Bronchial epithelial cell (primary cell): ENCODE measurements around the gene KIF11. TPM values are rescaled to one million over a fixed set of nuclear protein-coding genes. Genes with fewer than 3 reads are reported as not detected.
"Not testable (repeated sequence)": the region's sequence is repeated elsewhere in the genome, so short reads cannot be mapped to it uniquely, and the experiment has no call there.

Experiments
- DNase-seq: peaks from one replicate; pipeline ENCODE4 v3.0.0-alpha.2; 2010; ENCODE audit warnings: low read depth
- FAIRE-seq: peaks from 2 replicates; lab custom pipeline; 2011; peaks lifted over from hg19 to GRCh38; lab: Jason Lieb, UNC
- H3K27me3 ChIP-seq: 2 replicates; pipeline ENCODE4 v1.5.1; 2011; ENCODE audit warnings: low read length; ENCODE audit not compliant: control insufficient read depth, insufficient read depth
- H3K36me3 ChIP-seq: 2 replicates; pipeline ENCODE4 v1.5.1; 2011; ENCODE audit warnings: low read length; ENCODE audit not compliant: control insufficient read depth, insufficient read depth
- H3K4me3 ChIP-seq: 2 replicates; pipeline ENCODE4 v1.5.1; 2011; ENCODE audit warnings: mild to moderate bottlenecking, low read depth, low read length, control low read depth
- total RNA-seq: library from RNA; depleted of rRNA; stranded (reverse); fragments of >200 nt; gene quantifications from 2 replicates; pipeline ENCODE4 v1.2.1, GENCODE V29; 2014
- TF ChIP-seq, protein P1 (sequence below): IDR thresholded peaks from 2 replicates; pipeline ENCODE4 v1.5.1; 2011; ENCODE audit warnings: mild to moderate bottlenecking, moderate library complexity, low read length, control low read depth, inconsistent platforms; ENCODE audit not compliant: insufficient read depth, severe bottlenecking

KIF11 gene
- total RNA-seq, 1 donor from 2014 or later = 1.1 TPM

DNA sequence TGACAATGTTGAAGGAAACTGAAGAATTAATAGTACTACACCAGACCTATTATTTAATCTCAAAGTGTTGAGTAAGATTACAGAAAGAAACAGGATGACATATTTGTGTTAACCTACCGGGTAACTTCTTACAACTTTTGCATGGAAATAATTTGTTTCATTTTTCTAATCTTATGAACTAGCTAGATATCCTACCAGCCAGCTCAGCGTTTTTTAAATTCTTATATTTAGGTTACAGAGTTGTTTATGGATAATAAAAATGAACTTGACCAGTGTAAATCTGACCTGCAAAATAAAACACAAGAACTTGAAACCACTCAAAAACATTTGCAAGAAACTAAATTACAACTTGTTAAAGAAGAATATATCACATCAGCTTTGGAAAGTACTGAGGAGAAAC is 37.0 kb downstream of the KIF11 start:
- DNase-seq (no peak), FAIRE-seq (no peak)
- no peak overlapping the region for H3K4me3 ChIP-seq
- TF ChIP-seq, protein P1, sequence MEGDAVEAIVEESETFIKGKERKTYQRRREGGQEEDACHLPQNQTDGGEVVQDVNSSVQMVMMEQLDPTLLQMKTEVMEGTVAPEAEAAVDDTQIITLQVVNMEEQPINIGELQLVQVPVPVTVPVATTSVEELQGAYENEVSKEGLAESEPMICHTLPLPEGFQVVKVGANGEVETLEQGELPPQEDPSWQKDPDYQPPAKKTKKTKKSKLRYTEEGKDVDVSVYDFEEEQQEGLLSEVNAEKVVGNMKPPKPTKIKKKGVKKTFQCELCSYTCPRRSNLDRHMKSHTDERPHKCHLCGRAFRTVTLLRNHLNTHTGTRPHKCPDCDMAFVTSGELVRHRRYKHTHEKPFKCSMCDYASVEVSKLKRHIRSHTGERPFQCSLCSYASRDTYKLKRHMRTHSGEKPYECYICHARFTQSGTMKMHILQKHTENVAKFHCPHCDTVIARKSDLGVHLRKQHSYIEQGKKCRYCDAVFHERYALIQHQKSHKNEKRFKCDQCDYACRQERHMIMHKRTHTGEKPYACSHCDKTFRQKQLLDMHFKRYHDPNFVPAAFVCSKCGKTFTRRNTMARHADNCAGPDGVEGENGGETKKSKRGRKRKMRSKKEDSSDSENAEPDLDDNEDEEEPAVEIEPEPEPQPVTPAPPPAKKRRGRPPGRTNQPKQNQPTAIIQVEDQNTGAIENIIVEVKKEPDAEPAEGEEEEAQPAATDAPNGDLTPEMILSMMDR = no peak
- H3K36me3 ChIP-seq = no peaks in the 10 kb centered on the region
- no peaks in the 10 kb centered on the region for H3K27me3 ChIP-seq

DNA sequence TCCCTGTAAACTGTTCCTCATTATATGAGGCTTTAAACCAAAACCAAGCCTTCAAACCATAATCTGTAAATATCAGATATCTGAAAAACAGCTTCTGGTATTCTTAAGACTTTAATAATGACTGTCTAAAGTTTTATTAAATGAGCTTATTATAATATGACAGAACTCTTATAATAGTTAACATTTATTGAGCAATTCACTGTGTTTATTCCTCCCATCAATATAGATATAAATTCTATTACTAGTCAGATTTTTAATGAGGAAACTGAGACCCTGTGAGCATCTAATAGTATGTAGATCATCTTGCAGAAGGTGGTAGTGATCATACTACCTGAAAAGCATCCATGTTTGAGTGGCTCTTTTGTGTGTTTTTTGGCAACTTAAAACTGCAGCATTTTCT is 45.1 kb downstream of the KIF11 start:
- Histone ChIP-seq H3K4me3 (no peak overlapping the region), H3K27me3 (no peaks in the 10 kb centered on the region), H3K36me3 (no peaks in the 10 kb centered on the region)
- DNase-seq (no peak), FAIRE-seq (no peak)
- TF ChIP-seq, protein P1 = no peak

DNA sequence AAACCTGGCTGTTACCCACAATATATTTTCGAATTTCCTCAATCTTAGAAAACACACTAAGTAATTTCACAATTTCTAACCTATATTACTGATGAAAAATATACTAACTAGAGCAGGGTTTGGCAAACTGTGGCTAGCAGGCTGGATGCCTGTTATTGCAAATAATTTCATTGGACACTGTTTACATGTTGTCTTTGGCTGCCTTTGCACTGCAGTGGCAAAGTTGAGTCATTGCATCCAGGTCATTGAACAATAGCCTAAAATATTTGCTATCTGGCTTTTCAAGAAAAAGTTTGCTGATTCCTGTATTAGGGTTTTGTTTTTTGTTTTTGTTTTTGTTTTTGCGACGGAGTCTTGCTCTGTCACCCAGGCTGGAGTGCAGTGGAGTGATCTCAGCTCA is 47.2 kb downstream of the KIF11 start:
- TF ChIP-seq, protein P1 = no peak
- no peak for FAIRE-seq
- no peaks in the 10 kb centered on the region for H3K27me3 ChIP-seq
- H3K36me3 ChIP-seq = no peaks in the 10 kb centered on the region
- DNase-seq = peak; percentile 32
- H3K4me3 ChIP-seq = no peak overlapping the region

DNA sequence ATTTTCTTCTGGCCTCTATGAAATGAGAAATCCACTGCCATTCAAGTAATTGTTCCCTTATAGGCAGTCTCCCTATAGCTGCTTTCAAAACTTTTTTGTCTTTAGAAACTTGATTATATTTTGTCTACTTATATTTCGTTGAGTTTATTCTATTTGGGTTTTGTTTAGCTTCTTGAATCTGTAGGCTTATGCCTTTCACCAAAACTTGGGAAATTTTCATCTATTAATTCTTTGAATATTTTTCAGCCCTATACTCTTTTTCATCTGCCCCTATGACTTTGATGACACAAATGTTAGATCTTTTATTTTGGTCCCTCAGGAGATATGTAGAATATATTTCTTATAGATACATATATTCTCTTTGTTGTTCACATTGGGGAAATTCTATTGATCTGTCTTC is 48.6 kb downstream of the KIF11 start:
- no peak for DNase-seq
- Histone ChIP-seq H3K27me3 (no peaks in the 10 kb centered on the region), H3K4me3 (no peak overlapping the region), H3K36me3 (no peaks in the 10 kb centered on the region)
- FAIRE-seq = no peak
- TF ChIP-seq, protein P1 = no peak

DNA sequence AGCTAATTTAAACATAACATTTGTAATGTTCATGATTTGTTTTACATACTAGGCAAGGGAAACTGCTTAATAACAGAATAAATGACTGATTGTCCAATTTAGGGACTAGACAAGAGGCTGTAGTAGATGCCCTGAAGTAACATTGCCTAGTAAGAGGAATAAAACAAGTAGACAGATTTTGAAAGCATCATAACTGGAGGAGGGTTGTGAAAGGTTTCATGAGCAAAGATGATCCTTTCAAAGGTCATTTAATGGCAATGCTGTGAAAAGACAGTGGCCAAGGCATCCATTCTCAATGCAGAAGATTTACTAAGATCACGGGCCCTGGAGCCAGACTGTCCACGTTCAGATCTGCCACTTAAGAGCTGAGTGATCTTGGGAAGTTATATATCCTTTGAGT is 52.0 kb downstream of the KIF11 start:
- Histone ChIP-seq H3K36me3 (no peaks in the 10 kb centered on the region), H3K4me3 (no peak overlapping the region), H3K27me3 (no peaks in the 10 kb centered on the region)
- FAIRE-seq (no peak), DNase-seq (no peak)
- TF ChIP-seq, protein P1 = no peak

DNA sequence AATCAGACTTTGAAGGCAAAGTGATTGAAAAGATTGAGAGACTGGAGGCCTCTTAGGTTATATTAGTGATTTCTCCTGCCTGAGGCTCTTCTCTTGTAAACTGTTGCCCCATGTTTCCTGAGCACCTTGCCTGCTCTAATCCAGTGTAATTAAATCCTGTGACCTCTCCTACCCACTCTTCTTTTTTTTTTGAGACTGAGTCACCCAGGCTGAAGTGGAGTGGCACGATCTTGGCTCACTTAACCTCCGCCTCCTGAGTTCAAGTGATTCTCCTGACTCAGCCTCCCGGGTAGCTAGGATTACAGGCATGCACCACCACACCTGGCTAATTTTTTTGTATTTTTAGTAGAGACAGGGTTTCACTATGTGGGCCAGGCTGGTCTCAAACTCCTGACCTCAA is 57.9 kb downstream of the KIF11 start:
- DNase-seq = peak; percentile 48
- not testable (repeated sequence) for H3K27me3 ChIP-seq, H3K36me3 ChIP-seq, FAIRE-seq, H3K4me3 ChIP-seq
